GM23338 (cell line): ENCODE results near the gene STOX2. TPM values are rescaled to one million over a fixed set of nuclear protein-coding genes. Genes with fewer than 3 reads are reported as not detected.

Experiments used
- ATAC-seq: fragments of 200-7000 bp; cut with Tn5 transposase; 3 replicates; pipeline ENCODE4 v1.9.1; 2020
- DNase-seq: peaks from one replicate; pipeline ENCODE4 v3.0.0-alpha.2; 2015; ENCODE audit warnings: low spot score
- H2AFZ ChIP-seq: fragments of 200-600 bp; sonication (generic); 2 replicates; pipeline ENCODE4 v1.8.0; 2016; ENCODE audit warnings: antibody characterized with exemption, mild to moderate bottlenecking, moderate library complexity
- H3F3A ChIP-seq: fragments of 200-600 bp; sonication (generic); replicated peaks from 2 replicates; pipeline ENCODE4 v1.8.0; 2017; ENCODE audit warnings: antibody characterized with exemption, mixed run types, low read depth
- H3K27ac ChIP-seq: fragments of 200-600 bp; sonication (generic); 2 replicates; pipeline ENCODE4 v1.6.1; 2016; ENCODE audit warnings: low read depth
- H3K27me3 ChIP-seq: fragments of 200-600 bp; sonication (generic); 2 replicates; pipeline ENCODE4 v1.8.0; 2016; ENCODE audit warnings: mild to moderate bottlenecking, mixed run types, moderate library complexity; ENCODE audit not compliant: insufficient read depth
- H3K36me3 ChIP-seq: fragments of 200-600 bp; sonication (generic); 2 replicates; pipeline ENCODE4 v1.8.0; 2016; ENCODE audit warnings: mild to moderate bottlenecking; ENCODE audit not compliant: insufficient read depth
- H3K4me1 ChIP-seq: fragments of 200-600 bp; sonication (generic); 2 replicates; pipeline ENCODE4 v1.8.0; 2016; ENCODE audit warnings: mild to moderate bottlenecking, moderate library complexity; ENCODE audit not compliant: insufficient read depth
- H3K4me2 ChIP-seq: fragments of 200-600 bp; sonication (generic); 2 replicates; pipeline ENCODE4 v1.7.1; 2017; ENCODE audit warnings: mixed run types
- H3K4me3 ChIP-seq: fragments of 200-600 bp; sonication (generic); 2 replicates; pipeline ENCODE4 v1.6.1; 2016; ENCODE audit warnings: mixed run types
- H3K79me2 ChIP-seq: fragments of 200-600 bp; sonication (generic); replicated peaks from 2 replicates; pipeline ENCODE4 v1.8.0; 2017; ENCODE audit warnings: mild to moderate bottlenecking; ENCODE audit not compliant: insufficient read depth
- H3K9me2 ChIP-seq: fragments of 200-600 bp; sonication (generic); 2 replicates; pipeline ENCODE4 v1.8.0; 2017; ENCODE audit not compliant: insufficient read depth
- H4K20me1 ChIP-seq: fragments of 200-600 bp; sonication (generic); replicated peaks from 2 replicates; pipeline ENCODE4 v1.8.0; 2017; ENCODE audit warnings: mild to moderate bottlenecking; ENCODE audit not compliant: insufficient read depth
- H3K27ac Mint-ChIP-seq: 2 replicates; pipeline ENCODE4 v1.8.0; 2020; ENCODE audit warnings: inconsistent platforms, mild to moderate bottlenecking, moderate library complexity, mixed read lengths
- H3K27me3 Mint-ChIP-seq: 3 replicates; pipeline ENCODE4 v1.8.0; 2022; ENCODE audit warnings: low read depth, mild to moderate bottlenecking, moderate library complexity, mixed read lengths, inconsistent platforms; ENCODE audit not compliant: insufficient read depth, poor library complexity
- H3K36me3 Mint-ChIP-seq: 3 replicates; pipeline ENCODE4 v1.8.0; 2021; ENCODE audit warnings: low read depth, mild to moderate bottlenecking, inconsistent platforms, moderate library complexity, mixed read lengths
- H3K4me1 Mint-ChIP-seq: 3 replicates; pipeline ENCODE4 v1.8.0; 2020; ENCODE audit warnings: mild to moderate bottlenecking, inconsistent platforms, mixed read lengths
- H3K4me3 Mint-ChIP-seq: 3 replicates; pipeline ENCODE4 v1.8.0; 2021; ENCODE audit warnings: moderate library complexity, mild to moderate bottlenecking, inconsistent platforms, mixed read lengths
- H3K9me3 Mint-ChIP-seq: 3 replicates; pipeline ENCODE4 v1.8.0; 2020; ENCODE audit warnings: moderate library complexity, mild to moderate bottlenecking, inconsistent platforms, mixed read lengths
- CREB1 ChIP-seq: fragments of 250-450 bp; sonication (Bioruptor Pico); IDR thresholded peaks from 2 replicates; pipeline ENCODE4 v1.5.0; 2020; ENCODE audit warnings: low read depth, mild to moderate bottlenecking, moderate library complexity
- EZH2 ChIP-seq: fragments of 200-600 bp; sonication (generic); IDR thresholded peaks from one replicate; pipeline ENCODE4 v1.8.0; 2017; ENCODE audit warnings: antibody characterized with exemption, mild to moderate bottlenecking, low read depth; ENCODE audit not compliant: unreplicated experiment
- JUNB ChIP-seq: IDR thresholded peaks from one replicate; pipeline ENCODE4 v1.6.1; 2016; ENCODE audit warnings: antibody characterized with exemption; ENCODE audit not compliant: unreplicated experiment
- POLR2AphosphoS5 ChIP-seq: IDR thresholded peaks from 2 replicates; pipeline ENCODE4 v1.6.1; 2016; ENCODE audit warnings: antibody characterized with exemption, low read depth
- ZNF331 ChIP-seq: fragments of 250-450 bp; sonication (Bioruptor Pico); IDR thresholded peaks from 2 replicates; pipeline ENCODE4 v1.5.0; 2020; ENCODE audit warnings: low read depth, mild to moderate bottlenecking, moderate library complexity
- polyA plus RNA-seq: library from polyadenylated mRNA; unstranded; fragments of >200 nt; fragmentation: Nextera tagmentation; extraction: Ambion mirVana; gene quantifications from 2 replicates; pipeline ENCODE4 v1.2.1, GENCODE V29; 2016
- total RNA-seq: library from RNA; depleted of rRNA; stranded (reverse); fragments of >200 nt; shearing (Covaris generic); gene quantifications from 2 replicates; pipeline ENCODE4 v1.2.3, GENCODE V29; 2014
- TF ChIP-seq, protein P1 (sequence below): IDR thresholded peaks from one replicate; pipeline ENCODE4 v1.6.1; 2018; ENCODE audit warnings: antibody characterized with exemption; ENCODE audit not compliant: unreplicated experiment
- TF ChIP-seq, protein P2 (sequence below): IDR thresholded peaks from 2 replicates; pipeline ENCODE4 v1.6.1; 2016; ENCODE audit warnings: antibody characterized with exemption
- TF ChIP-seq, protein P3 (sequence below): fragments of 250-450 bp; sonication (Bioruptor Pico); IDR thresholded peaks from 2 replicates; pipeline ENCODE4 v1.5.0; 2020; ENCODE audit warnings: mild to moderate bottlenecking, moderate library complexity
- TF ChIP-seq, protein P4 (sequence below), 2 experiments: fragments of 200-600 bp in 1 of 2; sonication (generic) in 1 of 2; conservative IDR thresholded peaks; 2 replicates each; pipeline versions ENCODE4 v1.5.1 to v1.6.1; 2016 to 2017; ENCODE audit warnings: antibody characterized with exemption in 2 of 2, low read depth in 2 of 2, mild to moderate bottlenecking in 2 of 2, moderate library complexity in 1 of 2

The STOX2 gene
- total and polyA plus RNA-seq, 2 experiments from 2014 or later = 19.8 to 20.6 TPM

DNA sequence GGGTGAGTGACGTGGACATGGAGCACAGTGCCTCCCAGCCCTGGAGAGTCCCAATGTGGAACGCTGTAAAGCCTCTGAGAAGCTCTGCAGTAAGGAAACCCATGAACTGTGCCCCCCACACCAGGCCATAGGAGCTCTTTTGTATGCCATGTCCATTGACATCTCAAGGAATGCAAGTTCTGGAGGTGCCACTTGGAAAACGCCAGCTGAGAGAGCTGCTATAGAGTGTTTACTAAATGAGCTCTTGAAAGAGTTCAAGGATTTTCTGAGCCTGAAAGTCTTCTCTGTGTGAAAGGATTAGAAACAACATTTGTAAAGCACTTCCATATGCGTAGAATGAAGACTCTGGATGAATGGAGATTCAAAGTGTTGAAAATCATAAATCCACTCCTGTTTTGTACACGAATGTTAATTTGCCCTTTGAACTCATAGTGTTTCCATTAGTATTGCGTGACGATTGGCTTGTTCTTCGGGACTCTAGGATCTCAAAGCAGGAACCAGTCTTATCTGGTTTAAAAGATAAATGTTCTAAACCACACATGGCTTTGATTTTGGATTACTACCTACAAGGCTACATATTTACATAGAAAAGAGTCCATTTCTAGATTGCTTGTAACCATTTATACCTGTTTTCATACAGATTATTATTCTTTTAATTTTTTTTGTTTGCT, 41.8 kb upstream of the STOX2 start:
- Mint-ChIP-seq H3K4me1 (peaks cover 22% of the 10 kb centered on the region), H3K27me3 (peaks cover 5% of the 10 kb centered on the region), H3K9me3 (no peaks in the 10 kb centered on the region), H3K27ac (no peak overlapping the region), H3K36me3 (no peaks in the 10 kb centered on the region), H3K4me3 (no peak overlapping the region)
- H3K4me2 ChIP-seq = no peak overlapping the region
- H3K79me2 ChIP-seq = no peaks in the 10 kb centered on the region
- no peak overlapping the region for H2AFZ ChIP-seq
- no peak overlapping the region for H3K27ac ChIP-seq
- peaks cover 5% of the 10 kb centered on the region; the same call in 1 of the 2 replicates for H3K4me1 ChIP-seq
- peaks cover 4% of the 10 kb centered on the region; the same call in 1 of the 2 replicates for H3K9me2 ChIP-seq
- H3K27me3 ChIP-seq = no peaks in the 10 kb centered on the region
- H3K4me3 ChIP-seq = no peak overlapping the region
- no peak for TF ChIP-seq JUNB
- TF ChIP-seq EZH2 = no peak
- TF ChIP-seq, protein P1, sequence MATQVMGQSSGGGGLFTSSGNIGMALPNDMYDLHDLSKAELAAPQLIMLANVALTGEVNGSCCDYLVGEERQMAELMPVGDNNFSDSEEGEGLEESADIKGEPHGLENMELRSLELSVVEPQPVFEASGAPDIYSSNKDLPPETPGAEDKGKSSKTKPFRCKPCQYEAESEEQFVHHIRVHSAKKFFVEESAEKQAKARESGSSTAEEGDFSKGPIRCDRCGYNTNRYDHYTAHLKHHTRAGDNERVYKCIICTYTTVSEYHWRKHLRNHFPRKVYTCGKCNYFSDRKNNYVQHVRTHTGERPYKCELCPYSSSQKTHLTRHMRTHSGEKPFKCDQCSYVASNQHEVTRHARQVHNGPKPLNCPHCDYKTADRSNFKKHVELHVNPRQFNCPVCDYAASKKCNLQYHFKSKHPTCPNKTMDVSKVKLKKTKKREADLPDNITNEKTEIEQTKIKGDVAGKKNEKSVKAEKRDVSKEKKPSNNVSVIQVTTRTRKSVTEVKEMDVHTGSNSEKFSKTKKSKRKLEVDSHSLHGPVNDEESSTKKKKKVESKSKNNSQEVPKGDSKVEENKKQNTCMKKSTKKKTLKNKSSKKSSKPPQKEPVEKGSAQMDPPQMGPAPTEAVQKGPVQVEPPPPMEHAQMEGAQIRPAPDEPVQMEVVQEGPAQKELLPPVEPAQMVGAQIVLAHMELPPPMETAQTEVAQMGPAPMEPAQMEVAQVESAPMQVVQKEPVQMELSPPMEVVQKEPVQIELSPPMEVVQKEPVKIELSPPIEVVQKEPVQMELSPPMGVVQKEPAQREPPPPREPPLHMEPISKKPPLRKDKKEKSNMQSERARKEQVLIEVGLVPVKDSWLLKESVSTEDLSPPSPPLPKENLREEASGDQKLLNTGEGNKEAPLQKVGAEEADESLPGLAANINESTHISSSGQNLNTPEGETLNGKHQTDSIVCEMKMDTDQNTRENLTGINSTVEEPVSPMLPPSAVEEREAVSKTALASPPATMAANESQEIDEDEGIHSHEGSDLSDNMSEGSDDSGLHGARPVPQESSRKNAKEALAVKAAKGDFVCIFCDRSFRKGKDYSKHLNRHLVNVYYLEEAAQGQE = no peak
- no peaks in the 10 kb centered on the region for H3K36me3 ChIP-seq
- DNase-seq (no peak), ATAC-seq (no peak)
- no peaks in the 10 kb centered on the region for H4K20me1 ChIP-seq
- no peaks in the 10 kb centered on the region for H3F3A ChIP-seq

DNA sequence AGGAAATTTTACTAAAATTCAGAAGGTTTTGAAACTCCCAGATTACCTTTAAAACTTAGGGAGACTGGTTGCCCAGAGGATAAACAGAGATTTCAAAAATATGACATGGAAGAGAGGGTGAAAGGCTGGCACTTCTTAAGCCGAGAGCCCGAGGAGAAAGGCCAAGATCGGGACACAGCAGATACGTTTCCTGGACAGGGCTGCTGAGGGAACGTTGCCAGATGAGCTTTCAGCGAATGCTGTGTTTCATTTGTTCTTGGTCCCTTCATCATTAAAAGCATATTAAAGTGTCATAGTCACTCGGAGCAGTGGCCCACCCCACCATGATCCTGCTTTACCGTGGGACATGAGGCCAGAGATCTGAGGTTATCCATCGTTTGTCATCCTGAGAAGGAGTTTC, 37.9 kb upstream of the STOX2 start:
- Mint-ChIP-seq H3K27me3 (peaks cover 2% of the 10 kb centered on the region), H3K36me3 (no peaks in the 10 kb centered on the region), H3K4me1 (peaks cover 14% of the 10 kb centered on the region), H3K27ac (no peak overlapping the region), H3K9me3 (no peaks in the 10 kb centered on the region), H3K4me3 (no peak overlapping the region)
- Histone ChIP-seq H3K4me3 (no peak overlapping the region), H3K27me3 (no peaks in the 10 kb centered on the region), H3K27ac (no peak overlapping the region), H2AFZ (no peak overlapping the region), H3F3A (no peaks in the 10 kb centered on the region), H3K79me2 (no peaks in the 10 kb centered on the region), H3K9me2 (peaks cover 4% of the 10 kb centered on the region; the same call in 1 of the 2 replicates), H3K4me1 (peaks cover 14% of the 10 kb centered on the region; the same call in 1 of the 2 replicates), H3K36me3 (no peaks in the 10 kb centered on the region), H3K4me2 (no peak overlapping the region), H4K20me1 (no peaks in the 10 kb centered on the region)
- no peak for DNase-seq
- no peak for ATAC-seq
- TF ChIP-seq CREB1 (CRISPR knock-in tag) (no peak), ZNF331 (CRISPR knock-in tag) (no peak), POLR2AphosphoS5 (no peak)
- TF ChIP-seq, protein P2, sequence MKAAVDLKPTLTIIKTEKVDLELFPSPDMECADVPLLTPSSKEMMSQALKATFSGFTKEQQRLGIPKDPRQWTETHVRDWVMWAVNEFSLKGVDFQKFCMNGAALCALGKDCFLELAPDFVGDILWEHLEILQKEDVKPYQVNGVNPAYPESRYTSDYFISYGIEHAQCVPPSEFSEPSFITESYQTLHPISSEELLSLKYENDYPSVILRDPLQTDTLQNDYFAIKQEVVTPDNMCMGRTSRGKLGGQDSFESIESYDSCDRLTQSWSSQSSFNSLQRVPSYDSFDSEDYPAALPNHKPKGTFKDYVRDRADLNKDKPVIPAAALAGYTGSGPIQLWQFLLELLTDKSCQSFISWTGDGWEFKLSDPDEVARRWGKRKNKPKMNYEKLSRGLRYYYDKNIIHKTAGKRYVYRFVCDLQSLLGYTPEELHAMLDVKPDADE = no peak
- TF ChIP-seq, protein P3, sequence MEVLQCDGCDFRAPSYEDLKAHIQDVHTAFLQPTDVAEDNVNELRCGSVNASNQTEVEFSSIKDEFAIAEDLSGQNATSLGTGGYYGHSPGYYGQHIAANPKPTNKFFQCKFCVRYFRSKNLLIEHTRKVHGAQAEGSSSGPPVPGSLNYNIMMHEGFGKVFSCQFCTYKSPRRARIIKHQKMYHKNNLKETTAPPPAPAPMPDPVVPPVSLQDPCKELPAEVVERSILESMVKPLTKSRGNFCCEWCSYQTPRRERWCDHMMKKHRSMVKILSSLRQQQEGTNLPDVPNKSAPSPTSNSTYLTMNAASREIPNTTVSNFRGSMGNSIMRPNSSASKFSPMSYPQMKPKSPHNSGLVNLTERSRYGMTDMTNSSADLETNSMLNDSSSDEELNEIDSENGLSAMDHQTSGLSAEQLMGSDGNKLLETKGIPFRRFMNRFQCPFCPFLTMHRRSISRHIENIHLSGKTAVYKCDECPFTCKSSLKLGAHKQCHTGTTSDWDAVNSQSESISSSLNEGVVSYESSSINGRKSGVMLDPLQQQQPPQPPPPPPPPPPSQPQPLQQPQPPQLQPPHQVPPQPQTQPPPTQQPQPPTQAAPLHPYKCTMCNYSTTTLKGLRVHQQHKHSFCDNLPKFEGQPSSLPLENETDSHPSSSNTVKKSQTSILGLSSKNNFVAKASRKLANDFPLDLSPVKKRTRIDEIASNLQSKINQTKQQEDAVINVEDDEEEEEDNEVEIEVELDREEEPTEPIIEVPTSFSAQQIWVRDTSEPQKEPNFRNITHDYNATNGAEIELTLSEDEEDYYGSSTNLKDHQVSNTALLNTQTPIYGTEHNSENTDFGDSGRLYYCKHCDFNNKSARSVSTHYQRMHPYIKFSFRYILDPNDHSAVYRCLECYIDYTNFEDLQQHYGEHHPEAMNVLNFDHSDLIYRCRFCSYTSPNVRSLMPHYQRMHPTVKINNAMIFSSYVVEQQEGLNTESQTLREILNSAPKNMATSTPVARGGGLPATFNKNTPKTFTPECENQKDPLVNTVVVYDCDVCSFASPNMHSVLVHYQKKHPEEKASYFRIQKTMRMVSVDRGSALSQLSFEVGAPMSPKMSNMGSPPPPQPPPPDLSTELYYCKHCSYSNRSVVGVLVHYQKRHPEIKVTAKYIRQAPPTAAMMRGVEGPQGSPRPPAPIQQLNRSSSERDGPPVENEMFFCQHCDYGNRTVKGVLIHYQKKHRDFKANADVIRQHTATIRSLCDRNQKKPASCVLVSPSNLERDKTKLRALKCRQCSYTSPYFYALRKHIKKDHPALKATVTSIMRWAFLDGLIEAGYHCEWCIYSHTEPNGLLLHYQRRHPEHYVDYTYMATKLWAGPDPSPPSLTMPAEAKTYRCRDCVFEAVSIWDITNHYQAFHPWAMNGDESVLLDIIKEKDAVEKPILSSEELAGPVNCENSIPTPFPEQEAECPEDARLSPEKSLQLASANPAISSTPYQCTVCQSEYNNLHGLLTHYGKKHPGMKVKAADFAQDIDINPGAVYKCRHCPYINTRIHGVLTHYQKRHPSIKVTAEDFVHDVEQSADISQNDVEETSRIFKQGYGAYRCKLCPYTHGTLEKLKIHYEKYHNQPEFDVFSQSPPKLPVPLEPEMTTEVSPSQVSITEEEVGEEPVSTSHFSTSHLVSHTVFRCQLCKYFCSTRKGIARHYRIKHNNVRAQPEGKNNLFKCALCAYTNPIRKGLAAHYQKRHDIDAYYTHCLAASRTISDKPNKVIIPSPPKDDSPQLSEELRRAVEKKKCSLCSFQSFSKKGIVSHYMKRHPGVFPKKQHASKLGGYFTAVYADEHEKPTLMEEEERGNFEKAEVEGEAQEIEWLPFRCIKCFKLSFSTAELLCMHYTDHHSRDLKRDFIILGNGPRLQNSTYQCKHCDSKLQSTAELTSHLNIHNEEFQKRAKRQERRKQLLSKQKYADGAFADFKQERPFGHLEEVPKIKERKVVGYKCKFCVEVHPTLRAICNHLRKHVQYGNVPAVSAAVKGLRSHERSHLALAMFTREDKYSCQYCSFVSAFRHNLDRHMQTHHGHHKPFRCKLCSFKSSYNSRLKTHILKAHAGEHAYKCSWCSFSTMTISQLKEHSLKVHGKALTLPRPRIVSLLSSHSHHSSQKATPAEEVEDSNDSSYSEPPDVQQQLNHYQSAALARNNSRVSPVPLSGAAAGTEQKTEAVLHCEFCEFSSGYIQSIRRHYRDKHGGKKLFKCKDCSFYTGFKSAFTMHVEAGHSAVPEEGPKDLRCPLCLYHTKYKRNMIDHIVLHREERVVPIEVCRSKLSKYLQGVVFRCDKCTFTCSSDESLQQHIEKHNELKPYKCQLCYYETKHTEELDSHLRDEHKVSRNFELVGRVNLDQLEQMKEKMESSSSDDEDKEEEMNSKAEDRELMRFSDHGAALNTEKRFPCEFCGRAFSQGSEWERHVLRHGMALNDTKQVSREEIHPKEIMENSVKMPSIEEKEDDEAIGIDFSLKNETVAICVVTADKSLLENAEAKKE (CRISPR knock-in tag) = no peak
- TF ChIP-seq, protein P4, sequence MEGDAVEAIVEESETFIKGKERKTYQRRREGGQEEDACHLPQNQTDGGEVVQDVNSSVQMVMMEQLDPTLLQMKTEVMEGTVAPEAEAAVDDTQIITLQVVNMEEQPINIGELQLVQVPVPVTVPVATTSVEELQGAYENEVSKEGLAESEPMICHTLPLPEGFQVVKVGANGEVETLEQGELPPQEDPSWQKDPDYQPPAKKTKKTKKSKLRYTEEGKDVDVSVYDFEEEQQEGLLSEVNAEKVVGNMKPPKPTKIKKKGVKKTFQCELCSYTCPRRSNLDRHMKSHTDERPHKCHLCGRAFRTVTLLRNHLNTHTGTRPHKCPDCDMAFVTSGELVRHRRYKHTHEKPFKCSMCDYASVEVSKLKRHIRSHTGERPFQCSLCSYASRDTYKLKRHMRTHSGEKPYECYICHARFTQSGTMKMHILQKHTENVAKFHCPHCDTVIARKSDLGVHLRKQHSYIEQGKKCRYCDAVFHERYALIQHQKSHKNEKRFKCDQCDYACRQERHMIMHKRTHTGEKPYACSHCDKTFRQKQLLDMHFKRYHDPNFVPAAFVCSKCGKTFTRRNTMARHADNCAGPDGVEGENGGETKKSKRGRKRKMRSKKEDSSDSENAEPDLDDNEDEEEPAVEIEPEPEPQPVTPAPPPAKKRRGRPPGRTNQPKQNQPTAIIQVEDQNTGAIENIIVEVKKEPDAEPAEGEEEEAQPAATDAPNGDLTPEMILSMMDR (conservative IDR thresholded peaks at IDR 0.05; ENCODE audit: low read depth in 2 of 2) = no peak
